ENCODE results near the gene MAP7. TPM values are rescaled to one million over a fixed set of nuclear protein-coding genes. Genes with fewer than 3 reads are reported as not detected.

MAP7 gene
- total and polyA plus RNA-seq, 9 of the 15 experiments (the other 6 are each of a cell fraction or from before 2014, with no cell fraction given) = 0.76 to 7.7 (median 3.9) TPM

- TF ChIP-seq, protein P1, sequence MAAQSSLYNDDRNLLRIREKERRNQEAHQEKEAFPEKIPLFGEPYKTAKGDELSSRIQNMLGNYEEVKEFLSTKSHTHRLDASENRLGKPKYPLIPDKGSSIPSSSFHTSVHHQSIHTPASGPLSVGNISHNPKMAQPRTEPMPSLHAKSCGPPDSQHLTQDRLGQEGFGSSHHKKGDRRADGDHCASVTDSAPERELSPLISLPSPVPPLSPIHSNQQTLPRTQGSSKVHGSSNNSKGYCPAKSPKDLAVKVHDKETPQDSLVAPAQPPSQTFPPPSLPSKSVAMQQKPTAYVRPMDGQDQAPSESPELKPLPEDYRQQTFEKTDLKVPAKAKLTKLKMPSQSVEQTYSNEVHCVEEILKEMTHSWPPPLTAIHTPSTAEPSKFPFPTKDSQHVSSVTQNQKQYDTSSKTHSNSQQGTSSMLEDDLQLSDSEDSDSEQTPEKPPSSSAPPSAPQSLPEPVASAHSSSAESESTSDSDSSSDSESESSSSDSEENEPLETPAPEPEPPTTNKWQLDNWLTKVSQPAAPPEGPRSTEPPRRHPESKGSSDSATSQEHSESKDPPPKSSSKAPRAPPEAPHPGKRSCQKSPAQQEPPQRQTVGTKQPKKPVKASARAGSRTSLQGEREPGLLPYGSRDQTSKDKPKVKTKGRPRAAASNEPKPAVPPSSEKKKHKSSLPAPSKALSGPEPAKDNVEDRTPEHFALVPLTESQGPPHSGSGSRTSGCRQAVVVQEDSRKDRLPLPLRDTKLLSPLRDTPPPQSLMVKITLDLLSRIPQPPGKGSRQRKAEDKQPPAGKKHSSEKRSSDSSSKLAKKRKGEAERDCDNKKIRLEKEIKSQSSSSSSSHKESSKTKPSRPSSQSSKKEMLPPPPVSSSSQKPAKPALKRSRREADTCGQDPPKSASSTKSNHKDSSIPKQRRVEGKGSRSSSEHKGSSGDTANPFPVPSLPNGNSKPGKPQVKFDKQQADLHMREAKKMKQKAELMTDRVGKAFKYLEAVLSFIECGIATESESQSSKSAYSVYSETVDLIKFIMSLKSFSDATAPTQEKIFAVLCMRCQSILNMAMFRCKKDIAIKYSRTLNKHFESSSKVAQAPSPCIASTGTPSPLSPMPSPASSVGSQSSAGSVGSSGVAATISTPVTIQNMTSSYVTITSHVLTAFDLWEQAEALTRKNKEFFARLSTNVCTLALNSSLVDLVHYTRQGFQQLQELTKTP (IDR thresholded peaks at IDR 0.05; ENCODE audit: low read depth in 1 of 2, partially characterized antibody in 2 of 2) = no peak
- no peak for TF ChIP-seq ZNF3 (CRISPR knock-in tag; IDR thresholded peaks at IDR 0.05)
- no peak for TF ChIP-seq ZNF699 (CRISPR knock-in tag; IDR thresholded peaks at IDR 0.05; ENCODE audit: insufficient replicate concordance)
- TF ChIP-seq TEAD1 (CRISPR knock-in tag; IDR thresholded peaks at IDR 0.05) = no peak
- TF ChIP-seq CBFA2T3 (IDR thresholded peaks at IDR 0.05) = no peak
- TF ChIP-seq, protein P2, sequence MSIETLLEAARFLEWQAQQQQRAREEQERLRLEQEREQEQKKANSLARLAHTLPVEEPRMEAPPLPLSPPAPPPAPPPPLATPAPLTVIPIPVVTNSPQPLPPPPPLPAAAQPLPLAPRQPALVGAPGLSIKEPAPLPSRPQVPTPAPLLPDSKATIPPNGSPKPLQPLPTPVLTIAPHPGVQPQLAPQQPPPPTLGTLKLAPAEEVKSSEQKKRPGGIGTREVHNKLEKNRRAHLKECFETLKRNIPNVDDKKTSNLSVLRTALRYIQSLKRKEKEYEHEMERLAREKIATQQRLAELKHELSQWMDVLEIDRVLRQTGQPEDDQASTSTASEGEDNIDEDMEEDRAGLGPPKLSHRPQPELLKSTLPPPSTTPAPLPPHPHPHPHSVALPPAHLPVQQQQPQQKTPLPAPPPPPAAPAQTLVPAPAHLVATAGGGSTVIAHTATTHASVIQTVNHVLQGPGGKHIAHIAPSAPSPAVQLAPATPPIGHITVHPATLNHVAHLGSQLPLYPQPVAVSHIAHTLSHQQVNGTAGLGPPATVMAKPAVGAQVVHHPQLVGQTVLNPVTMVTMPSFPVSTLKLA (conservative IDR thresholded peaks at IDR 0.05) = 0 out of 4 replicates have a peak, but pooled peaks of 1 of the 2 experiments have one; percentile 17
- no peak for TF ChIP-seq ELF2 (CRISPR knock-in tag; IDR thresholded peaks at IDR 0.05)
- no peak for TF ChIP-seq PHF8 (IDR thresholded peaks at IDR 0.05; ENCODE audit: borderline replicate concordance, low read length)
- no peak for TF ChIP-seq HDAC2 (IDR thresholded peaks at IDR 0.05)
- no peak for TF ChIP-seq CBFA2T2 (conservative IDR thresholded peaks at IDR 0.05)
- TF ChIP-seq, protein P3, sequence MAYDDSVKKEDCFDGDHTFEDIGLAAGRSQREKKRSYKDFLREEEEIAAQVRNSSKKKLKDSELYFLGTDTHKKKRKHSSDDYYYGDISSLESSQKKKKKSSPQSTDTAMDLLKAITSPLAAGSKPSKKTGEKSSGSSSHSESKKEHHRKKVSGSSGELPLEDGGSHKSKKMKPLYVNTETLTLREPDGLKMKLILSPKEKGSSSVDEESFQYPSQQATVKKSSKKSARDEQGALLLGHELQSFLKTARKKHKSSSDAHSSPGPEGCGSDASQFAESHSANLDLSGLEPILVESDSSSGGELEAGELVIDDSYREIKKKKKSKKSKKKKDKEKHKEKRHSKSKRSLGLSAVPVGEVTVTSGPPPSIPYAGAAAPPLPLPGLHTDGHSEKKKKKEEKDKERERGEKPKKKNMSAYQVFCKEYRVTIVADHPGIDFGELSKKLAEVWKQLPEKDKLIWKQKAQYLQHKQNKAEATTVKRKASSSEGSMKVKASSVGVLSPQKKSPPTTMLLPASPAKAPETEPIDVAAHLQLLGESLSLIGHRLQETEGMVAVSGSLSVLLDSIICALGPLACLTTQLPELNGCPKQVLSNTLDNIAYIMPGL (CRISPR knock-in tag; IDR thresholded peaks at IDR 0.05) = no peak
- peak; percentile 16 for TF ChIP-seq CCNT2 (IDR thresholded peaks at IDR 0.05; ENCODE audit: borderline replicate concordance, extremely low read depth, insufficient read length, low read depth, low read length)
- TF ChIP-seq EGR1 (conservative IDR thresholded peaks at IDR 0.05) = no peak
- no peak for TF ChIP-seq ZNF184 (CRISPR knock-in tag; IDR thresholded peaks at IDR 0.05)
- no peak for TF ChIP-seq RUNX1 (IDR thresholded peaks at IDR 0.05; ENCODE audit: low read depth)
- TF ChIP-seq TFAP4 (CRISPR knock-in tag; IDR thresholded peaks at IDR 0.05; ENCODE audit: borderline replicate concordance) = no peak
- TF ChIP-seq, protein P4, sequence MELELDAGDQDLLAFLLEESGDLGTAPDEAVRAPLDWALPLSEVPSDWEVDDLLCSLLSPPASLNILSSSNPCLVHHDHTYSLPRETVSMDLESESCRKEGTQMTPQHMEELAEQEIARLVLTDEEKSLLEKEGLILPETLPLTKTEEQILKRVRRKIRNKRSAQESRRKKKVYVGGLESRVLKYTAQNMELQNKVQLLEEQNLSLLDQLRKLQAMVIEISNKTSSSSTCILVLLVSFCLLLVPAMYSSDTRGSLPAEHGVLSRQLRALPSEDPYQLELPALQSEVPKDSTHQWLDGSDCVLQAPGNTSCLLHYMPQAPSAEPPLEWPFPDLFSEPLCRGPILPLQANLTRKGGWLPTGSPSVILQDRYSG (tag; conservative IDR thresholded peaks at IDR 0.05; ENCODE audit: low read depth) = no peak; the same call in 1 of the 2 replicates
- no peak for TF ChIP-seq WHSC1 (IDR thresholded peaks at IDR 0.05; ENCODE audit: low read length)
- no peak for TF ChIP-seq ETS2 (tag; IDR thresholded peaks at IDR 0.05; ENCODE audit: borderline replicate concordance, poor library complexity, severe bottlenecking)
- no peak for TF ChIP-seq CBFB (CRISPR knock-in tag; IDR thresholded peaks at IDR 0.05)
These were observed 215.8 kb downstream of the MAP7 start (continued) for GRCh38 chr6:136334465-136334846.
